Activated CD4-positive, alpha-beta T cell treated with anti-CD3 and anti-CD28 coated beads, Interleukin-2, amount 10 ng/mL, durations not matched to agents 24 days and 14 days (primary cell): Measurements from ENCODE around the gene NUP62. TPM values are rescaled to one million over a fixed set of nuclear protein-coding genes. Genes with fewer than 3 reads are reported as not detected.

ENCODE experiments used
- DNase-seq: peaks from one replicate; pipeline ENCODE4 v3.0.0; 2022
- H3K27ac Mint-ChIP-seq: one replicate; pipeline ENCODE4 v1.8.0; 2022; ENCODE audit warnings: mild to moderate bottlenecking, mixed read lengths
- H3K27me3 Mint-ChIP-seq: one replicate; pipeline ENCODE4 v1.8.0; 2022; ENCODE audit warnings: mixed read lengths
- H3K36me3 Mint-ChIP-seq: one replicate; pipeline ENCODE4 v1.8.0; 2022; ENCODE audit warnings: low read depth, mild to moderate bottlenecking, mixed read lengths
- H3K4me1 Mint-ChIP-seq: one replicate; pipeline ENCODE4 v1.8.0; 2021; ENCODE audit warnings: mixed read lengths
- H3K4me3 Mint-ChIP-seq: one replicate; pipeline ENCODE4 v1.8.0; 2022; ENCODE audit warnings: mild to moderate bottlenecking, moderate library complexity, mixed read lengths
- H3K9me3 Mint-ChIP-seq: one replicate; pipeline ENCODE4 v1.8.0; 2021; ENCODE audit warnings: mixed read lengths
- intact Hi-C: fragments of 100-400 bp; cut with micrococcal nuclease; formaldehyde crosslinking; loops from one replicate; pipeline ENCODE4 v1.15.1; 2023
- total RNA-seq: library from RNA; stranded (reverse); gene quantifications from 2 replicates; pipeline ENCODE4 v1.2.3, GENCODE V29; 2022

NUP62 gene
- total RNA-seq, 1 donor from 2014 or later: 217 TPM

- Mint-ChIP-seq H3K27ac (no peak overlapping the region), H3K9me3 (no peaks in the 10 kb centered on the region), H3K36me3 (peaks cover 54% of the 10 kb centered on the region), H3K4me3 (no peak overlapping the region), H3K4me1 (peaks cover 12% of the 10 kb centered on the region), H3K27me3 (no peaks in the 10 kb centered on the region)
- intact Hi-C loops: no loop called here
- DNase-seq: no peak
Observed at GRCh38 chr19:49882643-49883042, 46.7 kb downstream of the NUP62 start.

DNA sequence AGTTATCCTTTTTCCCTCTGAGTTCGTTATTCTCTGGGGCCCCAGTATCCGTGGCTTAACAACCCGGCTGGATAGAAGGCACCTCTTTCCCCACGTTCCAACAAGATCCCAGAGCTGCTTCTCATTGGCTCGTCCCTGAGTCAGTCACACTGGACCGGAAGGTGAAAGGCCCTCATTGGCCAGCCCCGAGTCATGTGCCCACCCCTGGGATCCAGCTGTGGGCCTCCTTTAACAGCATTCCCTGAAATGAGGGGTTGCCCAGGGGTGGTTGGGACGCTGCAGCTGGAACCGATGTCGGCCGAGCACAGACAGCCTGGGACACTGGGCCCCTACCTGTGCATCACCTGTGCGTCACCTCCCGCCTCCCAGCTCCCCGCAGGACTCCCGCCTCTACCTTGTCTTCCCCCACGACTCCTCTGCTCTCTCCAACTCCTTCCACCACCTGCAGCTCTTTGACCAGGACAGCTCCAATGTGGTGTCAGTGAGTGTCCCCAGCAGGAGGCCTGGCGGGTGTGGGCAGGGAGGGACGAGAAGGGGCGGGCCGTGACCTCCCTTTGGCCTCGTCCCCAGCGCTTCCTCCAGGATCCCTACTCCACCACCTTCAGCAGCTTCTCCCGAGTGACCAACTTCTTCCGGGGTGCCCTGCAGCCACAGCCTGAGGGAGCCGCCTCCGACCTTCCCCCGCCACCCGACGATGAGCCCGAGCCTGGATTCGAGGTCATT lies 47.5 kb downstream of the NUP62 start:
- Mint-ChIP-seq H3K4me1 (peaks cover 12% of the 10 kb centered on the region), H3K9me3 (no peaks in the 10 kb centered on the region), H3K36me3 (peaks cover 54% of the 10 kb centered on the region), H3K27ac (no peak overlapping the region), H3K27me3 (no peaks in the 10 kb centered on the region), H3K4me3 (no peak overlapping the region)
- intact Hi-C loops: no loop called here
- no peak for DNase-seq

GRCh38 chr19:49881186-49881585 lies 48.1 kb downstream of the NUP62 start:
- Mint-ChIP-seq H3K4me1 (peaks cover 12% of the 10 kb centered on the region), H3K9me3 (no peaks in the 10 kb centered on the region), H3K4me3 (no peak overlapping the region), H3K27me3 (no peaks in the 10 kb centered on the region), H3K36me3 (peaks cover 50% of the 10 kb centered on the region), H3K27ac (no peak overlapping the region)
- intact Hi-C loops: no loop called here
- no peak for DNase-seq

DNA sequence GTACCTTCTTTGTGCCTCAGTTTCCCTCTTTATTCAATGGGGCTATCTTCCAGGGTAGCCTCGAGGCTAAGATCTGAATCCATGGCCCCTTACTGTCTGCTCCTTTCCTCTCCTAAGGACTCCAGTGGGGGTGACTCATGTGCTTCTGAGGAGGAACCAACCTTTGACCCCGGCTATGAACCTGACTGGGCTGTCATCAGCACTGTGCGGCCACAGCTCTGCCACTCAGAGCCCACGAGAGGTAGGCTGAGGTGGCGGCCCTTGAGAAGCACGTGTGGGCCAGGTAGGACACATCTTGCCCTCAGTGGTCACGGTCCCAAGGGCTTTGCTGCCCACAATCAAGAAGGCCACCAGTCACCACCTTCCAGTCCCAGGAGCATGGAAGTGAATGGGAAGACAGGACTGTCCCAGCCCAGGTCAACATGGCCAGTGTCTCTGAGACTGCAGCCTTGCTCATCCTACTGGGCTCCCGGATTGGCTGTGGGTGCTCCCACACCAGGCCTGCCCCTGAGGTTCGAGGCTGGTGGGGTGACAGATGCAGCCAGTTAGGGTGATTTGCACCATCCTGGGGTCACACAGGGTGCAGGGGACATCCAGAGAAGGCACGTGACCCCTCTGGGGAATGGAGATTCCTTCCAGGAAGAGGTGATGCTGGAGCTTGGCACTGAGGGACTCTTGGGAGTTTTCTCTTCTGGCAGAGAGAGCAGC lies 49.0 kb downstream of the NUP62 start:
- Mint-ChIP-seq H3K36me3 (peaks cover 47% of the 10 kb centered on the region), H3K4me1 (peaks cover 18% of the 10 kb centered on the region), H3K27ac (no peak overlapping the region), H3K4me3 (no peak overlapping the region), H3K27me3 (no peaks in the 10 kb centered on the region), H3K9me3 (no peaks in the 10 kb centered on the region)
- intact Hi-C loops: no loop called here
- DNase-seq: no peak

- Mint-ChIP-seq H3K36me3 (peaks cover 39% of the 10 kb centered on the region), H3K27me3 (no peaks in the 10 kb centered on the region), H3K9me3 (no peaks in the 10 kb centered on the region), H3K4me1 (peaks cover 21% of the 10 kb centered on the region), H3K4me3 (no peak overlapping the region), H3K27ac (no peak overlapping the region)
- DNase-seq: peak; percentile 74
- intact Hi-C loops: loop anchor here (5.0 to 10.0 kb wide), 2 partner anchors 105 to 1242 kb away; partner anchors contain the start of gene DBP
Observed at GRCh38 chr19:49879243-49879963, 49.9 kb downstream of the NUP62 start.

DNA sequence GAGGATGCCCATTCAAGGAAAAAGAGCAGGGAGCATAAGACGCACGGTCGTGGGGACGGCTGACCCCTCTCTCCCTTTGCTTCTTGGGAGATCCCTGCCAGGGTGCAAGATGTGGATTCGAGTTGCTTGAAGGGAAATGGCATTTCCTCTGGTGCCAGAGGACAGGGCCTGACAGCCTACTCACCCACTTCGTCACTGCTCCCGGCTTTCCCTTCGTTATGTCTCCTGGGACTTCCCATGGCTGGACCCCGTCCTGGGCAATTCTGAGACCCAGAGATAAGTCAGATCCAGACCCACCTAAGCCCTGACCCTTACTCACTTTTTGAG lies 50.6 kb downstream of the NUP62 start:
- H3K4me1 Mint-ChIP-seq: peaks cover 21% of the 10 kb centered on the region
- H3K36me3 Mint-ChIP-seq: peaks cover 35% of the 10 kb centered on the region
- intact Hi-C loops: loop anchor here (5.0 to 10.0 kb wide), 2 partner anchors 106 to 1241 kb away; partner anchors contain the start of gene DBP
- DNase-seq: peak; percentile 63
- no peak overlapping the region for H3K27ac Mint-ChIP-seq
- no peak overlapping the region for H3K4me3 Mint-ChIP-seq
- H3K9me3 Mint-ChIP-seq: no peaks in the 10 kb centered on the region
- no peaks in the 10 kb centered on the region for H3K27me3 Mint-ChIP-seq

- no peak overlapping the region for H3K4me3 Mint-ChIP-seq
- no peak overlapping the region for H3K27ac Mint-ChIP-seq
- peaks cover 30% of the 10 kb centered on the region for H3K36me3 Mint-ChIP-seq
- peak; percentile 100 for DNase-seq
- H3K9me3 Mint-ChIP-seq: no peaks in the 10 kb centered on the region
- no peaks in the 10 kb centered on the region for H3K27me3 Mint-ChIP-seq
- peaks cover 21% of the 10 kb centered on the region for H3K4me1 Mint-ChIP-seq
- intact Hi-C loops: loop anchor here (1.0 to 10.0 kb wide), 10 partner anchors 9 to 1241 kb away; partner anchors contain the start of genes ATF5, DBP, FUZ and NUP62
Observed at GRCh38 chr19:49877879-49878743, 51.2 kb downstream of the NUP62 start.

DNA sequence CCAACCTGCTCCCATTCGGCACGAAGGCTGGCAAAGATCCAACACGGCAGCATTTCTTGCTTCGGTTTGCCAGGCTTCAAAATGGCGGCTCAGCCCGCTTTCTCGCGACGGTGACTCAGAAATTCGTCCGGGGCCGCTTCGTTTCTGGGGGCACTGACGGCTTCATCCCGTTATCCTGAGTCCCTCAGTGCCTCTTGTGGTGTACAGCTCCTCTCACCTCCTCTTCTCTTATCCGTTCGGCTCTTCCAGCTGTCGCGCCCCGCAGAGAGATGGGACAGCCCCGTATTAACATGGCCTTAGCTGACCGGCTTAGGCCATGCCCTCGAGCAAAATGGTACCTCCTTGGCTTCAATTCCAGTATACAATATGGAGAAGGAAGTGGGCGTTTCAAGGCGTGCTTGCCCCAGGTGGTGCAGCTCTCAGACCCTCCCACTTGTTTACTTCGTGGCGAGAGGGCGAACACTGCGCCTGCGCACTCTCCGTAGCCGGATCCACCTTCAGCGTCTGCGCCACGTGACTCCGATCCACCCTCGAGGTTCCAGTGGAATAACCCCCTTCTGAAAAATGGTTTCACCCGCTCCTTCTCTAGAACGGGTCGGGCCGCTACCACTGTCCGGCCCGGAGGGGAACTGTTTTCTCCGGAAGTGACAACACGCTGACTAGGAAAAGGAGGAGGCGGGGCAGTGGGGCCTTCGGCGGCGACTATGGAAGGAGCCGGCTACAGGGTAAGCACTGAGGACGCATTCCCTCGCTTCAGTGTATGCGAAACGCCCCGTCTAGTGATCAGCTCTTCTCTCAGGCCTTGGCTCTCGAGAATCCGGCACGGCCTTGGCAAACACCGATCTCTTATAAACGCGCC lies 52.1 kb downstream of the NUP62 start, which contains the start of the genes AKT1S1 and TBC1D17:
Gene AKT1S1, minus strand, starts transcription at position 336 of the 859 bp plus-strand sequence. CDS start 4,060 bp downstream, outside the sequence.
Gene TBC1D17, plus strand, starts transcription at position 683 of the 859 bp plus-strand sequence. Its CDS starts 22 bp downstream, at position 705.
- no peak within 1 kb of the TSS for H3K27ac Mint-ChIP-seq
- no peak within 1 kb of the TSS for H3K4me3 Mint-ChIP-seq
- H3K4me1 Mint-ChIP-seq: peaks cover 23% of the 10 kb centered on the region
- intact Hi-C loops: loop anchor here (1.0 to 10.0 kb wide), 10 partner anchors 8 to 1240 kb away; partner anchors contain the start of genes ATF5, DBP, FUZ and NUP62
- DNase-seq: peak; percentile 100
- no peaks in the 10 kb centered on the region for H3K27me3 Mint-ChIP-seq
- H3K9me3 Mint-ChIP-seq: no peaks in the 10 kb centered on the region
- peaks cover 23% of the 10 kb centered on the region for H3K36me3 Mint-ChIP-seq

DNA sequence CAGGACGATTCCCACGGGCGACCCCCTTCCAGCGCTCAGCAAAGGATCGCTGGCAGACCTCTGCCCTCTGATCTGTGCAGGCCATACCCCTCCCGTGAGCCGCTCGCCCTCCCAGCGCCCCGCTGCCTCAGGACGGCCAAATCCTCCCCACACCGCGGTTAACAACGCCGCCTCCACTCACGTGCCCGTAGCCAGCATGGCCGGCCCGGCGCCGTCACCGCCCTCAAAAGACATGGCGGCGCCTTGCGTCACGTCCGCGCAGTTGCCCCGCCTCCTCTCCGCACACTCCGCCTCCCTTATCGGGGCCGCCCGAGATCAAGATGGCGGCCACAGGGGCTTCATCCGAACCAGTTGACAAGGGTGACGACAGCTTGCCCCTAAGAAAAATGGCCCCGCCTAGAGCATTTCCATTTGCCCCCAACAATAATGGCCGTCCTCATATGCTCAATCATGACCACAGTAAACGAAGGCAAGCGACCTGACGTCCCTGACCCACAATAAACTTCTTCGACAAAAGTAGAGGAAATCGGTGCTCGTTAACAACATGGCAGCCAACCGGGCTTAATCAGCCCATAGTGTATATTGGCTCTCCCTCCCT lies 52.8 kb downstream of the NUP62 start:
- no peak overlapping the region for H3K27ac Mint-ChIP-seq
- peaks cover 23% of the 10 kb centered on the region for H3K36me3 Mint-ChIP-seq
- H3K27me3 Mint-ChIP-seq: no peaks in the 10 kb centered on the region
- H3K4me3 Mint-ChIP-seq: no peak overlapping the region
- DNase-seq: peak; percentile 100
- intact Hi-C loops: loop anchor here (1.0 to 10.0 kb wide), 13 partner anchors 7 to 1239 kb away; partner anchors contain the start of genes ATF5, DBP, FUZ and NUP62
- peaks cover 29% of the 10 kb centered on the region for H3K4me1 Mint-ChIP-seq
- H3K9me3 Mint-ChIP-seq: no peaks in the 10 kb centered on the region

DNA sequence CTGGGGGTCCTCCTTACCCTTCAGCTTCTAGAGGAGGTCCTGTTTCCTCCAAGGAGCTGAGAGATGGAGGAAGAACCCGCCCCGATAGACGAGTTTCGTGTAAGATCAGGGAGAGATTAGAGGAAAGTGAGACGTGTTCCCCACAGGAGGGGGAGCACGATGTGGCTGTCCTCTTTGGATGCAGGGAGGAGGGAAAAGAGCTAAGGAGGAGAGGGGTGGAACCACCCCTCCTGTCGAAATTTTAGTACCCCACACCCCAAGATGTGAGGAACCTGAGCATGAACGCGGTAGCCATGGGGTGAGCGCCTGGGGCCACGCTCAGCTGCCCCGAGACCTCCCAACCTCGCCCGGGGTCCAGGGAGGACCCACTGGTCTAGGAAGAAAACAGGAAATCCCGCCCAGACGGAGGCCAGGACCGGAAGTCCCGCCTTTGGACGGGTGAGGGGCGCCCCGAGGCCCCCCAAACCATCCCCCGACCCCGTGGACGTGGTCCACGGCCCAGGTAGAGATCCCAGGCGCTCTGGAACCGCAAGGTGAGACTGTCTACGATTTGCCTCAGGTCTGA lies 53.4 kb downstream of the NUP62 start:
- Mint-ChIP-seq H3K27ac (no peak overlapping the region), H3K36me3 (peaks cover 20% of the 10 kb centered on the region), H3K4me1 (peaks cover 29% of the 10 kb centered on the region), H3K27me3 (no peaks in the 10 kb centered on the region), H3K9me3 (no peaks in the 10 kb centered on the region), H3K4me3 (no peak overlapping the region)
- intact Hi-C loops: loop anchor here (1.0 to 10.0 kb wide), 6 partner anchors 26 to 1239 kb away; partner anchors contain the start of genes DBP, RPS11 and RRAS
- DNase-seq: peak; percentile 91

GRCh38 chr19:49875177-49875576 lies 54.1 kb downstream of the NUP62 start:
- H3K27ac Mint-ChIP-seq: peak overlapping the region; percentile 65
- intact Hi-C loops: loop anchor here (5.0 to 10.0 kb wide), 2 partner anchors 110 to 1238 kb away; partner anchors contain the start of gene DBP

More at GRCh38 chr19:49875177-49875576, 54.1 kb downstream of the NUP62 start:
- Mint-ChIP-seq H3K4me1 (peaks cover 33% of the 10 kb centered on the region), H3K4me3 (no peak overlapping the region), H3K36me3 (peaks cover 14% of the 10 kb centered on the region), H3K9me3 (no peaks in the 10 kb centered on the region), H3K27me3 (no peaks in the 10 kb centered on the region)
- DNase-seq: no peak
